ENCODE data around the gene LPIN3. TPM values are rescaled to one million over a fixed set of nuclear protein-coding genes. Genes with fewer than 3 reads are reported as not detected.

LPIN3 gene
- total RNA-seq, 1 donor from 2014 or later = 63.0 TPM

- Histone ChIP-seq H3K4me3 (no peak overlapping the region), H3K36me3 (peaks cover 10 to 43% of the 10 kb centered on the region in 2 donors), H3K4me1 (no peaks in the 10 kb centered on the region), H3K27me3 (no peaks in the 10 kb centered on the region), H3K9me3 (no peaks in the 10 kb centered on the region), H3K27ac (no peak overlapping the region)
- no peak for DNase-seq (ENCODE audit: low spot score in 2 of 2)
- intact Hi-C loops (cut with DNase I) = no loop called here
- no peak for TF ChIP-seq CTCF (IDR thresholded peaks at IDR 0.05)
These were observed 17.0 kb downstream of the LPIN3 start for GRCh38 chr20:41357424-41358163.

GRCh38 chr20:41358230-41358629 lies 17.6 kb downstream of the LPIN3 start:
- peaks cover 10 to 38% of the 10 kb centered on the region in 2 donors for H3K36me3 ChIP-seq

GRCh38 chr20:41358717-41359116 lies 18.1 kb downstream of the LPIN3 start:
- H3K4me1 ChIP-seq = no peaks in the 10 kb centered on the region
- no peak for DNase-seq (ENCODE audit: low spot score in 2 of 2)
- H3K36me3 ChIP-seq = peaks cover 10 to 36% of the 10 kb centered on the region in 2 donors
- H3K27me3 ChIP-seq = no peaks in the 10 kb centered on the region
- no peak for TF ChIP-seq CTCF (IDR thresholded peaks at IDR 0.05)
- H3K27ac ChIP-seq = no peak overlapping the region
- no peaks in the 10 kb centered on the region for H3K9me3 ChIP-seq
- H3K4me3 ChIP-seq = no peak overlapping the region
- intact Hi-C loops (cut with DNase I) = no loop called here

More at GRCh38 chr20:41358230-41358629, 17.6 kb downstream of the LPIN3 start:
- no peak for DNase-seq (ENCODE audit: low spot score in 2 of 2)
- Histone ChIP-seq H3K27me3 (no peaks in the 10 kb centered on the region), H3K4me3 (no peak overlapping the region), H3K4me1 (no peaks in the 10 kb centered on the region), H3K9me3 (no peaks in the 10 kb centered on the region), H3K27ac (no peak overlapping the region)
- no peak for TF ChIP-seq CTCF (IDR thresholded peaks at IDR 0.05)
- intact Hi-C loops (cut with DNase I) = no loop called here

GRCh38 chr20:41359541-41360011 lies 19.0 kb downstream of the LPIN3 start:
- H3K27me3 ChIP-seq = peaks cover 7% of the 10 kb centered on the region
- intact Hi-C loops (cut with DNase I) = no loop called here
- H3K36me3 ChIP-seq = peaks cover 10 to 36% of the 10 kb centered on the region in 2 donors
- DNase-seq (ENCODE audit: low spot score in 2 of 2) = no peak
- no peaks in the 10 kb centered on the region for H3K9me3 ChIP-seq
- H3K27ac ChIP-seq = no peak overlapping the region
- no peaks in the 10 kb centered on the region for H3K4me1 ChIP-seq
- TF ChIP-seq CTCF (IDR thresholded peaks at IDR 0.05) = no peak
- no peak overlapping the region for H3K4me3 ChIP-seq

- Histone ChIP-seq H3K4me1 (peaks cover 0 to 2% of the 10 kb centered on the region in 2 donors), H3K36me3 (peaks cover 10 to 28% of the 10 kb centered on the region in 2 donors), H3K27me3 (peaks cover 12% of the 10 kb centered on the region), H3K27ac (no peak overlapping the region), H3K4me3 (no peak overlapping the region), H3K9me3 (no peaks in the 10 kb centered on the region)
- intact Hi-C loops (cut with DNase I) = no loop called here
- no peak for DNase-seq (ENCODE audit: low spot score in 2 of 2)
- TF ChIP-seq CTCF (IDR thresholded peaks at IDR 0.05) = no peak
These were observed 20.5 kb downstream of the LPIN3 start for GRCh38 chr20:41360831-41361756.
